Right cardiac atrium (tissue), 5 donors: ENCODE measurements around the gene TENT4A. TPM values are rescaled to one million over a fixed set of nuclear protein-coding genes. Genes with fewer than 3 reads are reported as not detected.
A peak's percentile ranks its signal among the peaks of the same experiment; 100 is the strongest.
"Not testable (repeated sequence)": the region's sequence is repeated elsewhere in the genome, so short reads cannot be mapped to it uniquely, and the experiment has no call there.

Source experiments
- ATAC-seq, 2 donors: fragments of 200-7000 bp; cut with Tn5 transposase; one replicate each; pipeline versions ENCODE4 v1.8.0 to v1.9.1; 2020; ENCODE audit warnings: moderate library complexity in 2 of 2, mild to moderate bottlenecking in 1 of 2
- DNase-seq, 3 donors: peaks; one replicate each; pipeline ENCODE4 v3.0.0-alpha.2; 2020
- H3K27ac ChIP-seq: one replicate; pipeline ENCODE4 v1.5.1; 2013; ENCODE audit warnings: mild to moderate bottlenecking, low read length, control low read depth, moderate library complexity
- H3K27me3 ChIP-seq: one replicate; pipeline ENCODE4 v1.6.1; 2013; ENCODE audit not compliant: control insufficient read depth, insufficient read depth
- H3K4me1 ChIP-seq: one replicate; pipeline ENCODE4 v1.6.1; 2013; ENCODE audit warnings: low read length; ENCODE audit not compliant: control insufficient read depth, insufficient read depth
- H3K4me3 ChIP-seq: one replicate; pipeline ENCODE4 v1.5.1; 2013; ENCODE audit warnings: low read length, control low read depth
- H3K9me3 ChIP-seq: one replicate; pipeline ENCODE4 v1.6.1; 2013; ENCODE audit warnings: low read length; ENCODE audit not compliant: control insufficient read depth
- WGBS: extraction: QIAGEN DNeasy Blood & Tissue Kit; methylation state at CpG from one replicate; pipeline ENCODE4 v1.1.7; 2013; 5-methylcytosine and 5-hydroxymethylcytosine counted together
- intact Hi-C, 4 donors: fragments of 100-400 bp; cut with DNase I; formaldehyde crosslinking; loops; one replicate each; pipeline versions ENCODE4 v1.11.0 to v1.14.0; 2022 to 2023
- long read RNA-seq, 4 donors: library from polyadenylated mRNA; unstranded; transcript quantifications; one replicate each; pipeline ENCODE4 v2.0.0, GENCODE V29; 2020 to 2021
- polyA plus RNA-seq: library from polyadenylated mRNA; stranded (reverse); fragments of 200-250 nt; gene quantifications from one replicate; pipeline ENCODE4 v1.2.3, GENCODE V29; 2013
- total RNA-seq, 4 donors: library from RNA; stranded (reverse); fragmentation: NEBNext Ultra II Directional; extraction: Animal tissue kit (Norgen Biotek cat#: 25700); gene quantifications; one replicate each; pipeline ENCODE4 v1.2.1, GENCODE V29; 2021
- donor health status: healthy with polysubstance abuse.
- donor health status: DM: no; HTN: yes; CAD: no.
- donor health status: DM: no; HTN: no; CAD: no.
- donor health status: DM: no; HTN: yes; CAD: no; lungs with severe emphysema.
- donor health status: DM: yes; HTN: yes; CAD: no.

Gene TENT4A
- 10 to 100 TPM; 11.2 to 14.5 (median 12.3) TPM for total RNA-seq
- polyA plus RNA-seq, result 4.7 TPM
- long read RNA-seq, donor 1, full-length matches to known transcripts, result 6 of 21 reads
- long read RNA-seq, donor 1, partial matches to known transcripts, result 8 of 21 reads
- long read RNA-seq, donor 1, other reads (novel, unspliced or antisense), result 7 of 21 reads
- long read RNA-seq, donor 2, full-length matches to known transcripts, result 4 of 7 reads
- long read RNA-seq, donor 2, partial matches to known transcripts, result 0 of 7 reads
- long read RNA-seq, donor 2, other reads (novel, unspliced or antisense), result 3 of 7 reads
- long read RNA-seq, donor 3, full-length matches to known transcripts, result 2 of 40 reads
- long read RNA-seq, donor 3, partial matches to known transcripts, result 23 of 40 reads
- long read RNA-seq, donor 3, other reads (novel, unspliced or antisense), result 15 of 40 reads
- long read RNA-seq, donor 4, full-length matches to known transcripts, result 10 of 15 reads
- long read RNA-seq, donor 4, partial matches to known transcripts, result 1 of 15 reads
- long read RNA-seq, donor 4, other reads (novel, unspliced or antisense), result 4 of 15 reads

- Histone ChIP-seq H3K4me1 (peaks cover 21% of the 10 kb centered on the region), H3K9me3 (no peaks in the 10 kb centered on the region), H3K27me3 (no peaks in the 10 kb centered on the region), H3K27ac (peak within 1 kb of the TSS; percentile 98), H3K4me3 (peak within 1 kb of the TSS; percentile 94)
- under 1% methylated on average over 167 of the region's 174 CpGs for WGBS
- intact Hi-C loops, result loop anchor here in 1 of 4 donors (10.0 kb wide), 1 partner anchor 89 kb away; no protein-coding TSS in a partner anchor
- no peak for ATAC-seq
- DNase-seq, result peak; percentile 61 to 84 (median 83)
Measured at GRCh38 chr5:6713274-6714225, at the start of gene TENT4A. Gene TENT4A, plus strand, starts transcription at chr5:6713432. Its CDS starts 552 bp downstream, at chr5:6713984.

DNA sequence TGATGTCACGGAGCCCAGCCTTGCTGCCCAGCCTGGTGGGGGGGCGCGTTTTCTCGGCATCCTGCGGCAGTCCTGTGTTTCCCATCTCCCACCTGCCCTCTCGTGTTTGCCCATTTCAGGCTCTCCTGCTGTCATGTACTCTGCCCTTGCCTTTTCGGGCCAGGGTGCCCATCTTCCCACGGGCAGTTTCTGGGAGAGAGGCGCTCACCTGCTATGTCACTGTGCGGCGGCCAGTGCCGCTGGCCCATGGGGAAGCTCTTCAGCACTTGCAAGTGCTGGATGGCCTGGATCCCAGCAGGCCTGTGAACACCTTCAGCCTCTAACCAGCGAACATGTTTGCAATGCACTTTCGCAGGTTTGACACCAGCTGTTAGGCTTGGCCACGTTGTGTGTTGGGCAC is 46.5 kb upstream of the TENT4A start:
- 89% methylated on average over 15 of the region's 15 CpGs for WGBS
- DNase-seq (no peak), ATAC-seq (no peak)
- Histone ChIP-seq H3K9me3 (peaks cover 6% of the 10 kb centered on the region), H3K4me1 (no peaks in the 10 kb centered on the region), H3K4me3 (no peak overlapping the region), H3K27ac (no peak overlapping the region), H3K27me3 (no peaks in the 10 kb centered on the region)
- intact Hi-C loops, result no loop called here

DNA sequence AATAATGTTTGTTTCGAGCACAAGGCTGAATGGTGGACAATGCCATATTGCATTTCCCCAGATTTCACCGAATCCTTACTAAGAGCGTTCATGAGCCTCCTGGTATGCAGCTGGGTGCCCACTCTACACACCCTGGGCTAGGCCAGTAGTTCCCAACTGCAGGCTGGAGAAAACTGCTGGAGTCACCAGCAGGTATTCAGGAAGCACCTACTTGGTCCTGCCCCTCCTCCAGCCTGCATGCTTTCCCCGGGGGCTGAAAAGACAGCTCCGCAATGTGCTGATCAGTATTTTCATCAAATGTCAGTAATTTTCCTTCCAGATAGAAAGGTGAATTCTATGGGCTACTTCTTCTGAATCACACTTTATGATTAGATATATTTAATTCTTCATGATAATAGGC is 45.6 kb upstream of the TENT4A start:
- Histone ChIP-seq H3K4me3 (no peak overlapping the region), H3K9me3 (peaks cover 9% of the 10 kb centered on the region), H3K27me3 (no peaks in the 10 kb centered on the region), H3K27ac (no peak overlapping the region), H3K4me1 (no peaks in the 10 kb centered on the region)
- ATAC-seq (no peak), DNase-seq (no peak)
- 94% methylated on average over 5 of the region's 5 CpGs for WGBS
- intact Hi-C loops, result no loop called here

DNA sequence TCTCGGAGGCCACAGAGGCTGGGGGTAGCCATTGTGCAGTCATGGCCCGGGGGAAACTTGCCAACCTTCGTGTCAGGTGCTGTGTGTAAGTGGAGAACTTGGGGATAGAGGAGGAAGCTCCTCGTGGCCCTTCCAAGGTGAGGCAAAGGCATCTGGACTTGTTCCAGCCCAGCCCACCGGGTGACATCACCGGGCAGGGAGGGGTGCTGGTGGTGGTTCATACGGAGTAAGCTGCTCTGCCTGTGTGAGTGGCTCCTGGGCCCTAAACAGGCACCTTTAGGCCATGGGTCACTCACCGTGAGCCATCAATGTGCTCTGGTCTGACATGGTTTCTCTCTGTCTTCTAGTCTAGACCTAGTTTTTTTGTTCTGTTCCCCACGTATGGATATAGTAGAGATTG is 44.5 kb upstream of the TENT4A start:
- ATAC-seq, H3K4me1 ChIP-seq, DNase-seq, H3K4me3 ChIP-seq, H3K27me3 ChIP-seq, intact Hi-C loops, H3K27ac ChIP-seq: not testable (repeated sequence)
- peaks cover 10% of the 10 kb centered on the region for H3K9me3 ChIP-seq
- WGBS, result 81% methylated on average over 9 of the region's 9 CpGs

DNA sequence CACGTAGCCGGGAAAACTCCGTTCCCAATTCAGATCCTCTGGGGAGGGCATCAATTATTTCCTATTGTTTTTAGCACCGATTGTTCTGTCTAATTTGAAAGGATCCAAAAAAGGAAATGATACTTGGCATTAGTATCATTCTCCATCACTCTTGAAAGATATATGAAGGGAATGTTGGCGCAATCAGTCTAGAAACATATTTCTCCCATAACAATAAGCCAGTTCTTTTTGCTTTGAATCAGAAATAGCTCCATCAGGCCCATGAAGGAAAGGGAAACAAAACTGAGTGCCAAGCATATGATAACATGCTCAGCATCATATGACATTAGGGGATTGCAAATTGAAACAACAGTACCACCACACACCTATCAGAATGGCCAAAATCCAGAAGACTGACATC is 40.2 kb upstream of the TENT4A start:
- Histone ChIP-seq H3K4me1 (no peaks in the 10 kb centered on the region), H3K27ac (no peak overlapping the region), H3K27me3 (no peaks in the 10 kb centered on the region), H3K4me3 (no peak overlapping the region), H3K9me3 (peaks cover 8% of the 10 kb centered on the region)
- ATAC-seq (no peak), DNase-seq (no peak)
- WGBS, result 66% methylated on average over 5 of the region's 5 CpGs
- intact Hi-C loops, result no loop called here

DNA sequence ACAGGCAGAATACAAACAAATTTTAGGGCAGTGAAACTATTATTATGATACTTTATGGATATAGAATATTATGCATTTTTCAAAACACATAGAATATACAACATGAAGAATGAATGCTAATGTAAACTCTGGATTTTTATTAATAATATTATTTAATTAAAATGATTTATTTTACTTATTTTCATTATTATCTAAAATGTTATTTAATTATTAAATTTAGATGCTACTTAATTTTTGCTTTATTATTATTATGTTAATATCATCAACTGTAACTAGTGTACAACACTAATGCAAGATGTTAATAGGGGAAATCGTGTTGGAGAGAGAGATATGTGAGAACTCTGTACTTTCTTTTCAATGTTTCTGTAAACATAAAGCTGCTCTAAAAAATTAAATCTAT is 39.3 kb upstream of the TENT4A start:
- no peak for DNase-seq
- Histone ChIP-seq H3K27me3 (no peaks in the 10 kb centered on the region), H3K4me1 (no peaks in the 10 kb centered on the region), H3K4me3 (no peak overlapping the region), H3K9me3 (peaks cover 8% of the 10 kb centered on the region), H3K27ac (no peak overlapping the region)
- WGBS, result 95% methylated on average over 1 of the region's 1 CpG
- ATAC-seq, result no peak
- intact Hi-C loops, result no loop called here

DNA sequence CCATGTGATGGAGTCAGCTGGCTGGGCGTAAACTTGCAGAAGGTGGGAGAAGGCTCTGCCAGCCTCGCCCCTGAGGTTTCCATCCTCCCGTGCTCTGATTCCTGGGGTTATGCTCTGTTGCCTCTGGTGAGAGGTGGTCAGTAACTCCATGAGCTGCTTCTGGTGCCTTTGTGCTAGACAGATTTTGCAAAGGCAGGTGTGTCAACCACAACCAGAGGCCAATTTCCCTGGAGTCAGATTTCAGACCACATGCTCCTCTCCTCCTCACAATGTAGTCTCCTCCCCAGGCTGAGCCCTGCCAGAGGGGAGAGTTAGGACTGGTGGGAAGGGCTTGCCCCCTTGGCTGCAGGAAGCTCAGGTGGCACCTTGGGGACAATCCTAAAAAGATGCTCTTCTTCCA is 38.8 kb upstream of the TENT4A start:
- no peak for ATAC-seq
- no peak for DNase-seq
- no peaks in the 10 kb centered on the region for H3K4me1 ChIP-seq
- WGBS, result 98% methylated on average over 3 of the region's 3 CpGs
- no peak overlapping the region for H3K4me3 ChIP-seq
- H3K27ac ChIP-seq, result no peak overlapping the region
- H3K9me3 ChIP-seq, result peaks cover 8% of the 10 kb centered on the region
- no peaks in the 10 kb centered on the region for H3K27me3 ChIP-seq
- intact Hi-C loops, result no loop called here

DNA sequence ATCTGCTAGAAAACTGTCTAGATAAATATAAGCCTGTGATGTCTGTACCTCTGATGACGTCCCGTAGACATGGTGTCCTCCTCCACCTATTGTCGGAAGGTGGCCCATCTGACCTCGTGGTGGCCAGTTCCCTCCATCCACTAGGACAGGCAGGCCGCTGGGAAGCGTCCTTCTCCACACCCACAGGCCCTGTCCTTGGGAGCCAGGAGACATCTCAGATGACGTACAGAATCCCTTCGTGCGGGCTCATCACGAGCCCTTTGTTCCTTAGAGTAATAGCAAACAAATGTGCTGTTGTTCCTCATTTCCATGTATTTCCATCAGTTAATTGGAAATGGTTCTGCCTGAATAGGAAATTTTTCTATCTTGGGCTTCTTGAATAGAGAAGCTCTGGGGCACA is 38.3 kb upstream of the TENT4A start:
- intact Hi-C loops, result no loop called here
- Histone ChIP-seq H3K27me3 (no peaks in the 10 kb centered on the region), H3K27ac (no peak overlapping the region), H3K4me3 (no peak overlapping the region), H3K4me1 (no peaks in the 10 kb centered on the region), H3K9me3 (peaks cover 13% of the 10 kb centered on the region)
- WGBS, result 95% methylated on average over 10 of the region's 10 CpGs
- ATAC-seq, result no peak
- no peak for DNase-seq

GRCh38 chr5:6675784-6676491 is 37.3 kb upstream of the TENT4A start:
- H3K4me1 ChIP-seq, result no peaks in the 10 kb centered on the region
- DNase-seq (no peak), ATAC-seq (no peak)
- intact Hi-C loops, result no loop called here
- no peaks in the 10 kb centered on the region for H3K27me3 ChIP-seq
- no peak overlapping the region for H3K27ac ChIP-seq
- 90% methylated on average over 5 of the region's 5 CpGs for WGBS
- H3K9me3 ChIP-seq, result peaks cover 13% of the 10 kb centered on the region
- no peak overlapping the region for H3K4me3 ChIP-seq

GRCh38 chr5:6676702-6677101 is 36.5 kb upstream of the TENT4A start:
- peaks cover 17% of the 10 kb centered on the region for H3K9me3 ChIP-seq
- no peaks in the 10 kb centered on the region for H3K4me1 ChIP-seq
- no peaks in the 10 kb centered on the region for H3K27me3 ChIP-seq
- ATAC-seq (no peak), DNase-seq (no peak)
- no peak overlapping the region for H3K4me3 ChIP-seq
- intact Hi-C loops, result no loop called here
- 73% methylated on average over 2 of the region's 2 CpGs for WGBS
- no peak overlapping the region for H3K27ac ChIP-seq
